GM18861 (cell line): ENCODE results near the gene GOLGA7B.

ENCODE experiments used
- ATAC-seq: cut with Tn5 transposase; IDR thresholded peaks from one replicate; pipeline ENCODE4 v1.9.1; 2021; ENCODE audit not compliant: unreplicated experiment

The GOLGA7B gene

GRCh38 chr10:97915346-97916131 is 65.9 kb downstream of the GOLGA7B start:
- ATAC-seq, result no peak

- ATAC-seq, result no peak
Measured at GRCh38 chr10:97916586-97916985, 66.9 kb downstream of the GOLGA7B start.

GRCh38 chr10:97919012-97919411 is 69.4 kb downstream of the GOLGA7B start:
- ATAC-seq, result no peak

- ATAC-seq, result no peak
Measured at GRCh38 chr10:97920865-97921264, 71.2 kb downstream of the GOLGA7B start.
